GM21447 (cell line): ENCODE results near the gene DLGAP1.

ENCODE experiments used
- ATAC-seq: cut with Tn5 transposase; IDR thresholded peaks from one replicate; pipeline ENCODE4 v1.9.1; 2021; ENCODE audit not compliant: unreplicated experiment

DLGAP1 gene

GRCh38 chr18:3906116-3906750 is 548.9 kb downstream of the DLGAP1 start:
- no peak for ATAC-seq

DNA sequence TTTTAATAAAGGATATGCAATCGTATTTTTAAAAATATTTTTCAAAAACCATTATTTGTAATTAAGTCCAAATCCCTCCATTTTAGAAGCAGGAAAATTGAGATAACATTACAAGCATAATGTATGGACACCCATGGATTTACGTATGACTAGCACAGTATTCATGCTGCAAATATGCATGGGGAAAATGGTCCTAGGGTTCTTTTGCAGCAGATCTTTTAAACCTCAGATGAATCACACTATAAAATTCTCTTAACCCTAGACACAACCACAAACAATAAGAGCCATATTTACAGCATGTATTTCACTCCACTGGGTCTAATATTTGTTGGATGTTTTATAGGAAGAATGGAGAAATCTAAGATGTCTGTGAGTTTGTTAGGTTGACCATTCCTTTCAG is 551.8 kb downstream of the DLGAP1 start:
- ATAC-seq: no peak

- no peak for ATAC-seq
Measured at GRCh38 chr18:3902676-3903075, 552.4 kb downstream of the DLGAP1 start.

DNA sequence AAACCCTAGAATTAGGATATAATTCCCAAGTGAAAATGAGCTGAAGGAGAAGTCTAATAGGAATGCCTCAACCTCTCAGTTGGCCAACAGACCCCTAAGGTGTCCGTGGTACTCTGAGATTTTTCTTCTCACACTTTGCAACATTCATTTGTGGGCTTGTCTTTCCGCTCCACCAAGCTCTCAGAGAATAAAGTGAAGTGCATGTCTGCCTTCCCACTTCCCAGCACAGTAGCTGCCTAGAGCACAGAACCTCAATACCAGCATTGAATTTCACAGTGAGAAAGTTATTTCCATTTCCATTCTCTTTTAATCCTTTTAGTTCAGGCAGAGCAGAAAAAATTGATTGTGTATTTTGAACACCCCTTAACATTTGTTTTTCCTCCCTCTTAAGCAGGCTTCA is 553.3 kb downstream of the DLGAP1 start:
- ATAC-seq: no peak

GRCh38 chr18:3901042-3901441 is 554.1 kb downstream of the DLGAP1 start:
- ATAC-seq: no peak

DNA sequence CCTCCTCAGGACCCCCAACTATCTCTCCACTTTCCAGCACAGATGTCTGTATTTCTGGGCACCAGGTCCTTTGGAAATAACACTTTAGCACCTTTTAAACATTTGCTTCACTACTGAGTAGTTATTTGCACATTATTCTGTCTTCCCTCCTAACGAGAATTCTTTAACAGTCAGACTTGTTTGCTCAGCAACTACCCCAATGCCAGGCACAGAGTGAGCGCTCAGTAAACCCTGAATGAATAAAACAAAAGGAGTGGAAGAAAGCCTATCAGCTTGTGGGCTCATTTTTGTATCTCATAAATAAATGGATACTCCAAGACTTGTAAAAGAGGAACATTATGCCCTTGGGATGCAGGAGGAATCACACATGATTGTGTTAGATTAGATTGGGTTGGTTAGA is 554.8 kb downstream of the DLGAP1 start:
- no peak for ATAC-seq

- no peak for ATAC-seq
Measured at GRCh38 chr18:3898861-3899613, 556.1 kb downstream of the DLGAP1 start.

- no peak for ATAC-seq
Measured at GRCh38 chr18:3892152-3892551, 563.0 kb downstream of the DLGAP1 start.

GRCh38 chr18:3891245-3891644 is 563.9 kb downstream of the DLGAP1 start:
- no peak for ATAC-seq

- ATAC-seq: no peak
Measured at GRCh38 chr18:3889803-3890202, 565.3 kb downstream of the DLGAP1 start.

DNA sequence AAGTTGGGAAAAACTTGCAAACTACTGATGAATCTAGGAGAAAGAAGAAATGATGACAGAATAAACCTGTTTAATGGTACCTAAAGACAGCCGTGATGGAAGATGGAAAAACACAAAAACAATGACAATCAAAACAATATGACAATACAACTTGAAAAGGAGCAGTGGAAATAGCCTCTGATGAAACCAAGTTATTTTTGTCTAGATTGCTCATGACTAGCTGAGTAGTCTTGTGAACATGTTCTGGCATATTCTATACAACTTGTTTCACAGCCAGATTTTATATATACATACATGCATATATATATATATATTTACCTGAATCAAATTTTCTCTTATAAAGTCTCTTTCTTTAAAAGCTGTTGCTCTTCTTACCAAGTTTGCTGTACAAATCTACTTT is 566.0 kb downstream of the DLGAP1 start:
- no peak for ATAC-seq

GRCh38 chr18:3886575-3887322 is 568.4 kb downstream of the DLGAP1 start:
- ATAC-seq: no peak

DNA sequence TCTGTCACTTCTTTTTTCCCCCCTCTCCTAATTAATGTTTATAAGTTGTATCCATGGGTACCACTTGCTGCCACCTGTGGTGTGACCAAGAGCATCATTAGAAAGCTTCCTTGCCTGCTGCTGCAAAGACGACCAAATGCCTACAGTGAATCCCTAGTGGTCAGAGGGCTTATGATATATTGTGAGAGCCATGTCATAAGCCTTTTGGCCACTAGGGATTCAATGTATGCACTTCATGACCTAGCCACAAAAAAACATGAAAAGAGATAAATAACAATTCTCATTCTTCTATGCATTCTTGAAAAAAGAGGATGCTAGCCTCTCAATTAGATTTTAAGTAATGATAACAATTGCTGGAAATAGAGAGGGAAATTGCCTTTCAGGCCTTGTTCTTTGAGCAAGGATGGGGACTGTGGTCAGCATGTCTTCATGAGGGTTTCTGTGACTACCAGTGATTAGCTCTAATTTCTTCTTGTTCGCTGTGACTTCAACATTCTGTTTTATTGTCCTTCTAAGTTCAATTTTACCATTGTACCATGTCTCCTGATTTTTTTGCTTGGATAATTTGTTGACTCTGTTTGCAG is 569.8 kb downstream of the DLGAP1 start:
- ATAC-seq: no peak

GRCh38 chr18:3879836-3880120 is 575.3 kb downstream of the DLGAP1 start:
- no peak for ATAC-seq

- ATAC-seq: no peak
Measured at GRCh38 chr18:3879114-3879835, 575.8 kb downstream of the DLGAP1 start.

- ATAC-seq: no peak
Measured at GRCh38 chr18:3878401-3878800, 576.7 kb downstream of the DLGAP1 start.

DNA sequence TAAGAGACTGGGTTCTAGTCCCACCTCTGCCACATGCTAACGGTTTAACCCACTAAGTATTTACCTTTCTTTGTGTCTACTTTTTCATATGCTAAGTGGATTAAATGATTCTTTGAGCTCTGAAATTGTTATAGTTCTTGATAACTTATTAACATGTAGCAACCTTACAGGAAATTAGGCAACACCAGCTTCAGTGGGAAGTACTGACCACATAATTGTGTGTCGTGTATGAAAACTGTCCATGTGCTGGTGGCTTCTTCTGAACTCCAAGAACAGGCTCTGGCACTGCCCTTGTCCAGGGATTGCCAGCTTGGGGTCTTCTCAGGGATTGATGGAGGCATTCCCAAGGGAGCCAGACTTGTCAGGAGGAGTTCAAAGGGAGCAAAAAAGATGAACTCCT is 577.4 kb downstream of the DLGAP1 start:
- ATAC-seq: no peak

DNA sequence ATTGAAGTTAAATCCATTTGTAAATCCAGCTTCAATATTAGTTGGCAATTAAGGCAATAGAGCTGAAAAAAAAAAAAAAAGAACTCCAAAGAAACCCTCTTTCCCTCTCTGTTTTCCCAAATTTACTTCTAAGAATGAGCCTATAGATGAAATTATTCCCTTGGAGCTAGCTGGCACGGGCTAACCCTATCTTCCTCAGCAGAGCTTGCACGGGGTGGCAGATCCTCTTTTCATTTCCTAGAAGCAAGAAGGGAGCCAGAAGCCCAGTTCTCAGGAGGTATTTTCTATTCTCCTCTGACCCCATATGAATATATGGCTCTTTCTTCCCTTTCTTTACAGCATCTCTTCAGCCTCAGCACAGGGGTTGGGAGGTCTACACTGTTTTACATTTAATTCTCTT is 579.1 kb downstream of the DLGAP1 start:
- ATAC-seq: no peak

DNA sequence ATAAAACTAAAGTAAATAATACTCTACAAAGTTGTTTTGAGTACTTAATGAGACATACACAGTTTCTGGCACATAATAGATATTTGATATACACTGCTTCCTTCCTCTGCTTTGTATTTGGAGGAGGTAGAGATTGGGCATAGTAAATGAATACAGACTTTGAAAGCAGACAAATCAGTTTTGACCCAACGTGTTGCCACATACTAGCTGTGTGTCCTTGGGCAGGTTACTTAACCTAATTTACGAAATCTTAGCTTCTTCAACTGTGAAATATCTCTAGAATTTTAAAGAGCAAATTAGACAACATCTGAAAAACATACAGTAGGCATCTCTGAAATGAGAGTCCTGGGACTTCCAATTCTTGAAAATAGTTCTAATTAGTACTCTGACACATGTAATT is 579.7 kb downstream of the DLGAP1 start:
- no peak for ATAC-seq

- no peak for ATAC-seq
Measured at GRCh38 chr18:3874581-3874980, 580.5 kb downstream of the DLGAP1 start.

DNA sequence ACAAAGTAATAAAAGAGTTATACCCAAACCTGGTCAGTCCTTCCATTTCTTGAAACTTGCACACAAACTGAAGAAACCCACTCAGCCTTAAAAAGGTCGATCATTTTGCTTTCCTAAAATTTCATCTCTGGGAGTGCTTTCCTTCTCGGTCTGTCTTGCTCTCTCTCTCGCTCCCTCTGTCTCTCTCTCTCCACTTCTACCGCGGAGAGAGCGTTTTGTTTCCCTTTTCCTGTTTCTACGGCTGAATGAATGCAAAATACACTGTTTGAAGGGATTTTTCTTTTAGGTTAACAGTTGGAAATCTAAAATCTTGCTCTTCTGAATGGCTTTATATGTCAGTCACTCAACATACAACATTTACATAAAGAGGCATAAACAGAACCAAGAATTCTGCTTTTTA is 581.0 kb downstream of the DLGAP1 start:
- ATAC-seq: no peak
